ENCODE results near the gene DEFB118. TPM values are rescaled to one million over a fixed set of nuclear protein-coding genes. Genes with fewer than 3 reads are reported as not detected.

The DEFB118 gene
- not detected in 2 replicates for total RNA-seq (2011; cell fraction: chromatin; rRNA removed; ENCODE audit: low replicate concordance)
- total RNA-seq (2011; cell fraction: nucleolus; rRNA removed), result not detected in 2 replicates
- not detected in 2 replicates for total RNA-seq (2011; cell fraction: nucleoplasm; rRNA removed)
- total RNA-seq (2014; rRNA removed) (not detected in 2 replicates), total RNA-seq (2014; rRNA removed; fragmentation: Illumina TruSeq; extraction: Trizol) (not detected in 2 replicates), total RNA-seq (2015; rRNA removed; fragmentation: Illumina TruSeq; extraction: Trizol) (not detected in 2 replicates), total RNA-seq (2021) (not detected in 2 replicates), polyA plus RNA-seq (2011; rRNA removed) (not detected in 2 replicates), polyA plus RNA-seq (2014; fragmentation: Illumina TruSeq; extraction: Trizol) (not detected in 2 replicates), polyA plus RNA-seq (2014; fragmentation: Nextera tagmentation; extraction: Ambion mirVana) (not detected), polyA plus RNA-seq (2014; rRNA removed) (not detected in 2 replicates), polyA minus RNA-seq (2011; rRNA and poly(A)+ RNA removed) (not detected in 2 replicates), Bru-seq, nascent RNA (not detected), BruChase-seq, experiment 1, labeled RNA remaining after a 2-hour chase (not detected), BruChase-seq, experiment 2, labeled RNA remaining after a 6-hour chase (not detected)
- not detected in 2 replicates for polyA plus RNA-seq (2011; cell fraction: cytosol; rRNA removed)
- not detected in 2 replicates for polyA plus RNA-seq (2011; cell fraction: nucleus; rRNA removed)
- polyA plus RNA-seq (2012), result not detected in 2 replicates
- not detected in 2 replicates for polyA minus RNA-seq (2011; cell fraction: cytosol; rRNA and poly(A)+ RNA removed)
- not detected in 2 replicates for polyA minus RNA-seq (2011; cell fraction: nucleus; rRNA and poly(A)+ RNA removed)
- long read RNA-seq, experiment 1, result 0 reads
- long read RNA-seq, experiment 2, result 0 reads
- long read RNA-seq, experiment 3, result 0 reads

- BruUV-seq (replicated peaks), result no TSS peak
- ATAC-seq (no peak), FAIRE-seq (no peak), DNase-seq (ENCODE audit: extremely low read depth in 1 of 4, low spot score in 3 of 4) (no peak)
- Histone ChIP-seq H4K20me1 (replicated peaks; ENCODE audit: control insufficient read depth, insufficient read depth, low read length) (no peaks in the 10 kb centered on the region), H3K27ac (ENCODE audit: extremely low read depth, low read depth, low read length) (no peak within 1 kb of the TSS), H3K36me3 (ENCODE audit: control insufficient read depth, insufficient read depth, low read length) (no peaks in the 10 kb centered on the region), H3K4me1 (replicated peaks in 1 of 2; ENCODE audit: control insufficient read depth in 2 of 2, insufficient read depth in 2 of 2, low read length in 2 of 2) (no peaks in the 10 kb centered on the region), H3K4me2 (ENCODE audit: insufficient read depth, low read length) (no peak within 1 kb of the TSS), H2AFZ (ENCODE audit: low read depth, low read length) (no peak within 1 kb of the TSS), H3K79me2 (ENCODE audit: control insufficient read depth, insufficient read depth, low read length) (no peaks in the 10 kb centered on the region), H3K9me3 (replicated peaks; ENCODE audit: control insufficient read depth, insufficient read depth, low read depth, low read length) (no peaks in the 10 kb centered on the region), H3K9ac (ENCODE audit: insufficient read depth in 1 of 2, low read depth in 2 of 2, low read length in 2 of 2) (no peak within 1 kb of the TSS), H3K4me3 (no peak within 1 kb of the TSS), H3K27me3 (ENCODE audit: control insufficient read depth in 2 of 2, insufficient read depth in 2 of 2, low read length in 2 of 2) (no peaks in the 10 kb centered on the region), H3K9me1 (ENCODE audit: control insufficient read depth, insufficient read depth, low read length) (no peaks in the 10 kb centered on the region)
- WGBS (ENCODE audit: insufficient coverage, low coverage, missing lambda C conversion rate), result 0% methylated on average over 2 of the region's 2 CpGs
- no peak for TF ChIP-seq ZNF778 (CRISPR knock-in tag; IDR thresholded peaks at IDR 0.05)
- no peak for TF ChIP-seq CC2D1A (IDR thresholded peaks at IDR 0.05)
- no peak for TF ChIP-seq DNMT1 (IDR thresholded peaks at IDR 0.05)
- TF ChIP-seq SP1 (CRISPR knock-in tag; IDR thresholded peaks at IDR 0.05), result no peak
- TF ChIP-seq, protein P1, sequence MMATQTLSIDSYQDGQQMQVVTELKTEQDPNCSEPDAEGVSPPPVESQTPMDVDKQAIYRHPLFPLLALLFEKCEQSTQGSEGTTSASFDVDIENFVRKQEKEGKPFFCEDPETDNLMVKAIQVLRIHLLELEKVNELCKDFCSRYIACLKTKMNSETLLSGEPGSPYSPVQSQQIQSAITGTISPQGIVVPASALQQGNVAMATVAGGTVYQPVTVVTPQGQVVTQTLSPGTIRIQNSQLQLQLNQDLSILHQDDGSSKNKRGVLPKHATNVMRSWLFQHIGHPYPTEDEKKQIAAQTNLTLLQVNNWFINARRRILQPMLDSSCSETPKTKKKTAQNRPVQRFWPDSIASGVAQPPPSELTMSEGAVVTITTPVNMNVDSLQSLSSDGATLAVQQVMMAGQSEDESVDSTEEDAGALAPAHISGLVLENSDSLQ (IDR thresholded peaks at IDR 0.05), result no peak
- no peak for TF ChIP-seq NFYB (IDR thresholded peaks at IDR 0.05; ENCODE audit: extremely low read depth, insufficient read length)
- no peak for TF ChIP-seq RUNX1 (IDR thresholded peaks at IDR 0.05; ENCODE audit: low read depth)
- TF ChIP-seq RHOXF2B (CRISPR knock-in tag; conservative IDR thresholded peaks at IDR 0.05), result no peak
- no peak for TF ChIP-seq ATF1 (CRISPR knock-in tag; IDR thresholded peaks at IDR 0.05)
- no peak for TF ChIP-seq ATF1 (tag; IDR thresholded peaks at IDR 0.05)
- TF ChIP-seq ILK (tag; IDR thresholded peaks at IDR 0.05; ENCODE audit: borderline replicate concordance, low read depth), result no peak
- no peak for TF ChIP-seq ZFPM2 (CRISPR knock-in tag; IDR thresholded peaks at IDR 0.05)
- no peak for TF ChIP-seq MED1 (CRISPR knock-in tag; IDR thresholded peaks at IDR 0.05; ENCODE audit: borderline replicate concordance)
- no peak for TF ChIP-seq CBFB (CRISPR knock-in tag; IDR thresholded peaks at IDR 0.05)
- intact Hi-C loops (cut with micrococcal nuclease) (no loop called here), in situ Hi-C loops (cut with MboI) (no loop called here)
- ChIA-PET POLR2A (interaction anchor here (1.1 kb wide), 1 partner anchor 21 kb away, joined by 3 read pairs; no protein-coding TSS in a partner anchor), CTCF (ENCODE audit: low intra/inter-chr PET ratio) (no interaction called here)
Measured at GRCh38 chr20:31368301-31368700, at the start of gene DEFB118. TSS of gene DEFB118 (plus strand) at chr20:31368601. CDS start at chr20:31368651, 50 bp downstream.

All from K562 (cell line).